WTC11 (cell line): ENCODE data around the gene RAD18. TPM values are rescaled to one million over a fixed set of nuclear protein-coding genes. Genes with fewer than 3 reads are reported as not detected.

Experiments
- ATAC-seq: fragments of 200-7000 bp; cut with Tn5 transposase; 2 replicates; pipeline ENCODE4 v1.10.0; 2021; ENCODE audit warnings: mild to moderate bottlenecking, moderate library complexity
- CTCF ChIA-PET: fragments of 300-600 bp; sonication (Branson Sonifier 250); formaldehyde crosslinking; loops from one replicate; lab custom pipeline; 2021; ENCODE audit warnings: antibody characterized with exemption; lab: Charles Lee
- POLR2A ChIA-PET: fragments of 350-600 bp; sonication (Branson Sonifier 250); formaldehyde crosslinking; loops from one replicate; lab custom pipeline; 2021; ENCODE audit warnings: antibody characterized with exemption; lab: Charles Lee
- DNase-seq: peaks from one replicate; pipeline ENCODE4 v3.0.0; 2021; ENCODE audit warnings: low spot score
- H3K27ac Mint-ChIP-seq: 2 replicates; pipeline ENCODE4 v1.8.0; 2021; ENCODE audit warnings: mixed read lengths
- H3K27me3 Mint-ChIP-seq: 2 replicates; pipeline ENCODE4 v1.8.0; 2021; ENCODE audit warnings: low read depth, mild to moderate bottlenecking, moderate library complexity, mixed read lengths
- H3K36me3 Mint-ChIP-seq: 2 replicates; pipeline ENCODE4 v1.8.0; 2021; ENCODE audit warnings: mixed read lengths
- H3K4me1 Mint-ChIP-seq: 2 replicates; pipeline ENCODE4 v1.8.0; 2022; ENCODE audit warnings: mixed read lengths
- H3K4me3 Mint-ChIP-seq: 2 replicates; pipeline ENCODE4 v1.8.0; 2021; ENCODE audit warnings: mild to moderate bottlenecking, moderate library complexity, mixed read lengths
- H3K9me3 Mint-ChIP-seq: 2 replicates; pipeline ENCODE4 v1.8.0; 2021; ENCODE audit warnings: mixed read lengths
- ARID4B ChIP-seq: sonication (generic); formaldehyde crosslinking; IDR thresholded peaks from 2 replicates; pipeline ENCODE4 v1.8.0; 2023; ENCODE audit warnings: missing genetic modification reagents, mild to moderate bottlenecking, borderline replicate concordance
- E2F1 ChIP-seq: sonication (generic); formaldehyde crosslinking; IDR thresholded peaks from 2 replicates; pipeline ENCODE4 v1.8.0; 2022; ENCODE audit warnings: mild to moderate bottlenecking, missing genetic modification reagents
- ELF4 ChIP-seq: sonication (generic); formaldehyde crosslinking; IDR thresholded peaks from 2 replicates; pipeline ENCODE4 v1.8.1; 2022; ENCODE audit warnings: low read depth, mild to moderate bottlenecking, moderate library complexity, missing genetic modification reagents
- FOXP4 ChIP-seq: sonication (generic); formaldehyde crosslinking; IDR thresholded peaks from 2 replicates; pipeline ENCODE4 v1.8.0; 2022; ENCODE audit warnings: mild to moderate bottlenecking, missing genetic modification reagents
- GTF2I ChIP-seq: fragments of 250-450 bp; sonication (Bioruptor Pico); conservative IDR thresholded peaks from 2 replicates; pipeline ENCODE4 v1.4.0; 2021; ENCODE audit warnings: mild to moderate bottlenecking
- HMGXB4 ChIP-seq: sonication (generic); formaldehyde crosslinking; IDR thresholded peaks from 2 replicates; pipeline ENCODE4 v1.8.1; 2023; ENCODE audit warnings: mild to moderate bottlenecking, moderate library complexity, missing genetic modification reagents
- JAZF1 ChIP-seq: fragments of 250-450 bp; sonication (Bioruptor Pico); IDR thresholded peaks from 2 replicates; pipeline ENCODE4 v1.9.0; 2021; ENCODE audit warnings: moderate library complexity, mild to moderate bottlenecking, inconsistent platforms
- NFYB ChIP-seq: sonication (generic); formaldehyde crosslinking; conservative IDR thresholded peaks from 2 replicates; pipeline ENCODE4 v1.8.0; 2022; ENCODE audit warnings: low read depth, missing genetic modification reagents
- OVOL2 ChIP-seq: fragments of 250-450 bp; sonication (Bioruptor Pico); IDR thresholded peaks from 2 replicates; pipeline ENCODE4 v1.9.0; 2021; ENCODE audit warnings: mild to moderate bottlenecking, borderline replicate concordance
- RELA ChIP-seq: sonication (generic); formaldehyde crosslinking; IDR thresholded peaks from 2 replicates; pipeline ENCODE4 v1.8.1; 2022; ENCODE audit warnings: missing genetic modification reagents, mild to moderate bottlenecking, borderline replicate concordance
- SMAD4 ChIP-seq: sonication (generic); formaldehyde crosslinking; IDR thresholded peaks from 2 replicates; pipeline ENCODE4 v1.8.0; 2022; ENCODE audit warnings: mild to moderate bottlenecking, missing genetic modification reagents
- TEAD1 ChIP-seq: sonication (generic); formaldehyde crosslinking; IDR thresholded peaks from 2 replicates; pipeline ENCODE4 v1.8.0; 2022; ENCODE audit warnings: mild to moderate bottlenecking, missing genetic modification reagents
- ZBTB21 ChIP-seq: sonication (generic); formaldehyde crosslinking; IDR thresholded peaks from 2 replicates; pipeline ENCODE4 v1.8.1; 2023; ENCODE audit warnings: mild to moderate bottlenecking, missing genetic modification reagents, borderline replicate concordance
- ZNF263 ChIP-seq: sonication (generic); formaldehyde crosslinking; IDR thresholded peaks from 2 replicates; pipeline ENCODE4 v1.8.1; 2022; ENCODE audit warnings: low read depth, mild to moderate bottlenecking, moderate library complexity, missing genetic modification reagents
- ZNF396 ChIP-seq: fragments of 250-450 bp; sonication (Bioruptor Pico); IDR thresholded peaks from 2 replicates; pipeline ENCODE4 v1.8.0; 2021; ENCODE audit warnings: mild to moderate bottlenecking, moderate library complexity, borderline replicate concordance
- ZNF416 ChIP-seq: fragments of 250-450 bp; sonication (Bioruptor Pico); IDR thresholded peaks from 2 replicates; pipeline ENCODE4 v1.9.0; 2021; ENCODE audit warnings: mild to moderate bottlenecking, inconsistent platforms
- ZNF423 ChIP-seq: fragments of 250-450 bp; sonication (Bioruptor Pico); IDR thresholded peaks from 2 replicates; pipeline ENCODE4 v2.1.2; 2022; ENCODE audit warnings: mild to moderate bottlenecking, moderate library complexity
- ZNF425 ChIP-seq: fragments of 250-450 bp; sonication (Bioruptor Pico); conservative IDR thresholded peaks from 2 replicates; pipeline ENCODE4 v1.9.0; 2021; ENCODE audit warnings: mild to moderate bottlenecking
- total RNA-seq: library from RNA; stranded (reverse); gene quantifications from 3 replicates; pipeline ENCODE4 v1.2.3, GENCODE V29; 2021

The RAD18 gene
- total RNA-seq, 1 experiment from 2014 or later = 24.4 TPM

GRCh38 chr3:8854656-8855055 is 108.6 kb downstream of the RAD18 start (continued):
- TF ChIP-seq ARID4B (CRISPR knock-in tag) (no peak), NFYB (CRISPR knock-in tag) (no peak)
- TF ChIP-seq, all 79 proteins: peak for 0

- TF ChIP-seq ZNF416 (no peak), HMGXB4 (no peak), OVOL2 (CRISPR knock-in tag) (no peak), ARID4B (CRISPR knock-in tag) (no peak), GTF2I (CRISPR knock-in tag) (no peak), JAZF1 (CRISPR knock-in tag) (no peak), ZNF396 (no peak), SMAD4 (CRISPR knock-in tag) (no peak), NFYB (CRISPR knock-in tag) (no peak), E2F1 (CRISPR knock-in tag) (no peak), ZNF425 (CRISPR knock-in tag) (no peak), TEAD1 (CRISPR knock-in tag) (no peak), RELA (no peak), ELF4 (no peak), ZNF423 (no peak), ZNF263 (no peak), ZBTB21 (CRISPR knock-in tag) (no peak), FOXP4 (no peak)
- DNase-seq = no peak
- POLR2A ChIA-PET = no interaction called here
- peak; percentile 30; the same call in 1 of the 2 replicates for ATAC-seq
- H3K27me3 Mint-ChIP-seq = no peaks in the 10 kb centered on the region
- no peak overlapping the region for H3K27ac Mint-ChIP-seq
- no peaks in the 10 kb centered on the region for H3K9me3 Mint-ChIP-seq
- H3K36me3 Mint-ChIP-seq = no peaks in the 10 kb centered on the region
- H3K4me1 Mint-ChIP-seq = no peaks in the 10 kb centered on the region
- H3K4me3 Mint-ChIP-seq = no peak overlapping the region
- CTCF ChIA-PET = interaction anchor here (3.2 kb wide), 1 partner anchor 84 kb away, joined by 12 read pairs; the partner anchor contains the start of gene OXTR
Observed at GRCh38 chr3:8853081-8853480, 110.2 kb downstream of the RAD18 start.
